Measurements from ENCODE around the gene PARD3.

The PARD3 gene

DNA sequence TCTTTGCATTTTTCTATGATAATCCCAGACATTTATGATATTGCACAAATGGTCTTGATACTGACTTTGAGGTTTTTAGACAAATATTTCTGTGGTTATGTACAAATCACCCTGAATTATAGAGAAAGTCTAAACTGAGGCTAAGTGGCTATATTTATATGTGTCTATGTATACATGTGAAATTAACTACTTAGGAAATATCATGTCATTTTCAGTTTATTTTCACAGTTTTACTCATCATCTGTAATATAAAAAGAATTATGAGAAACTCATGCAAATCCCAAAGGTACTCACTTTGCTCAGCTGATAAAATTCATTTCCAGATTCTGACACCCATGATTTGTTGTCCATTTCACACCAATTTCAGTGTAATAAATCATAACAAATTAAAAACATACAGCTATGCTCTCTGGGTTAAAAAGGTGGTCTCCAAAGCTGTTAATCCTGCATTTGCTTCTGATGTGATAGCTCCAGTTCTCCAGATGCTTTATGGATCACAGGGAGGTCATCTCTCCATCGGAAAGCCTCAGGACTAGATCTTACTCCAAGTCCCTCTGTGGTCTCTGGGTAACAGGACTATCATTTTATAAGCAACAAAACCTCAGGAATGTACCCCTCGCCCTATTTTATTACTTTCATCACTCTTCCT, 673.9 kb downstream of the PARD3 start:
- Histone ChIP-seq H3K4me1 (ENCODE audit: control insufficient read depth, low read length) (no peaks in the 10 kb centered on the region), H3K79me2 (ENCODE audit: control insufficient read depth, low read length) (no peaks in the 10 kb centered on the region), H4K20me1 (ENCODE audit: control insufficient read depth, insufficient read depth, low read depth, low read length) (no peaks in the 10 kb centered on the region), H3K27me3 (ENCODE audit: control insufficient read depth, low read length) (no peaks in the 10 kb centered on the region), H3K9me2 (replicated peaks; ENCODE audit: control insufficient read depth, low read length) (no peaks in the 10 kb centered on the region), H3K4me3 (ENCODE audit: low read length) (no peak overlapping the region), H3K4me2 (ENCODE audit: low read length) (no peak overlapping the region), H3K27ac (ENCODE audit: low read depth, low read length) (no peak overlapping the region), H3F3A (ENCODE audit: control insufficient read depth, insufficient read depth) (no peaks in the 10 kb centered on the region), H3K36me3 (ENCODE audit: control insufficient read depth, low read length) (no peaks in the 10 kb centered on the region), H3K9me3 (ENCODE audit: control insufficient read depth, insufficient read depth, low read length) (no peaks in the 10 kb centered on the region)
- no peak for TF ChIP-seq EZH2phosphoT487 (IDR thresholded peaks at IDR 0.05; ENCODE audit: borderline replicate concordance, low read length)
- TF ChIP-seq, protein P1, sequence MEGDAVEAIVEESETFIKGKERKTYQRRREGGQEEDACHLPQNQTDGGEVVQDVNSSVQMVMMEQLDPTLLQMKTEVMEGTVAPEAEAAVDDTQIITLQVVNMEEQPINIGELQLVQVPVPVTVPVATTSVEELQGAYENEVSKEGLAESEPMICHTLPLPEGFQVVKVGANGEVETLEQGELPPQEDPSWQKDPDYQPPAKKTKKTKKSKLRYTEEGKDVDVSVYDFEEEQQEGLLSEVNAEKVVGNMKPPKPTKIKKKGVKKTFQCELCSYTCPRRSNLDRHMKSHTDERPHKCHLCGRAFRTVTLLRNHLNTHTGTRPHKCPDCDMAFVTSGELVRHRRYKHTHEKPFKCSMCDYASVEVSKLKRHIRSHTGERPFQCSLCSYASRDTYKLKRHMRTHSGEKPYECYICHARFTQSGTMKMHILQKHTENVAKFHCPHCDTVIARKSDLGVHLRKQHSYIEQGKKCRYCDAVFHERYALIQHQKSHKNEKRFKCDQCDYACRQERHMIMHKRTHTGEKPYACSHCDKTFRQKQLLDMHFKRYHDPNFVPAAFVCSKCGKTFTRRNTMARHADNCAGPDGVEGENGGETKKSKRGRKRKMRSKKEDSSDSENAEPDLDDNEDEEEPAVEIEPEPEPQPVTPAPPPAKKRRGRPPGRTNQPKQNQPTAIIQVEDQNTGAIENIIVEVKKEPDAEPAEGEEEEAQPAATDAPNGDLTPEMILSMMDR (IDR thresholded peaks at IDR 0.05; ENCODE audit: low read depth, low read length, poor library complexity, severe bottlenecking) = no peak

DNA sequence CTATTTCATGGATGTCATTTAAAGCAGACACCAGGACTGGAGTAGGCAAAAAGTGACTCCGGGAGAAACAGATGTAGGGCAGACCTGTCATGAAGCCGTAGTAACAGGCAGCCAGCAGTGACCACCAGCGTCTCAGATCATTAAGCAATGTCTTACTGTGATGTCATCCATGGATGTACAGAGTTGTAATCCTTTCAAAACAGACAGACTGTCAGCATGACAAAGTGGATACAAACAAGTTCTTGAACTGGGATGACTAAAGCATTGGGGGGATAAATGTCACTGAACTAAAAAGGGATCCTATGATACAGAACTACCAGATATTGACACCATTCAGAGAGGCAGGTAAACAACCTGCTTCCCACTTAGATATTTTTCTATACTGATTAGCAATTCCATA, 675.5 kb downstream of the PARD3 start:
- Histone ChIP-seq H3K79me2 (ENCODE audit: control insufficient read depth, low read length) (no peaks in the 10 kb centered on the region), H3K27me3 (ENCODE audit: control insufficient read depth, low read length) (no peaks in the 10 kb centered on the region), H4K20me1 (ENCODE audit: control insufficient read depth, insufficient read depth, low read depth, low read length) (no peaks in the 10 kb centered on the region), H3K36me3 (ENCODE audit: control insufficient read depth, low read length) (no peaks in the 10 kb centered on the region), H3K4me2 (ENCODE audit: low read length) (no peak overlapping the region), H3K27ac (ENCODE audit: low read depth, low read length) (no peak overlapping the region), H3K9me2 (replicated peaks; ENCODE audit: control insufficient read depth, low read length) (no peaks in the 10 kb centered on the region), H3K4me1 (ENCODE audit: control insufficient read depth, low read length) (no peaks in the 10 kb centered on the region), H3F3A (ENCODE audit: control insufficient read depth, insufficient read depth) (no peaks in the 10 kb centered on the region), H3K9me3 (ENCODE audit: control insufficient read depth, insufficient read depth, low read length) (no peaks in the 10 kb centered on the region), H3K4me3 (ENCODE audit: low read length) (no peak overlapping the region)
- TF ChIP-seq, protein P1 (IDR thresholded peaks at IDR 0.05; ENCODE audit: low read depth, low read length, poor library complexity, severe bottlenecking) = no peak
- no peak for TF ChIP-seq EZH2phosphoT487 (IDR thresholded peaks at IDR 0.05; ENCODE audit: borderline replicate concordance, low read length)

DNA sequence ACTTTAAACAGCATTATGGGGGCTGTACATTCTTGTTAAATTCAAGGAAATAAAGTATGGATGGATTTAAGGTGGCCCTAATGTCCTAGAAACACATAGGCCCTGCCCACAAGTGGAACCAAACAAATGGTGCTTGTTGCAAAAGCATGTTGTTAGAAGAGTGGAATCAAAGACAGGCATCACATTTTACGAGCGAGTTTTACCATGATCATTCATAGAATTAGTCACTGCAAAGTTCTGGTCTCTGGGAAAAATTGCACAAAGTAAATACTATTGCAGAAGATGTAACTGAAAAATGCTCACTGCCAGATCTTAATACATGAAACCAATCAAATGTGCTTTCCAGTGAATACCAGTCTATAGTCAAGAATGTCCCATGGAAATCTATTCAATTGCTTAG, 677.1 kb downstream of the PARD3 start:
- TF ChIP-seq, protein P1 (IDR thresholded peaks at IDR 0.05; ENCODE audit: low read depth, low read length, poor library complexity, severe bottlenecking) = no peak
- TF ChIP-seq EZH2phosphoT487 (IDR thresholded peaks at IDR 0.05; ENCODE audit: borderline replicate concordance, low read length) = no peak
- no peaks in the 10 kb centered on the region for H3K27me3 ChIP-seq (ENCODE audit: control insufficient read depth, low read length)

More for the DNA sequence above, 677.1 kb downstream of the PARD3 start:
- Histone ChIP-seq H3K4me3 (ENCODE audit: low read length) (no peak overlapping the region), H3K79me2 (ENCODE audit: control insufficient read depth, low read length) (no peaks in the 10 kb centered on the region), H3F3A (ENCODE audit: control insufficient read depth, insufficient read depth) (no peaks in the 10 kb centered on the region), H4K20me1 (ENCODE audit: control insufficient read depth, insufficient read depth, low read depth, low read length) (no peaks in the 10 kb centered on the region), H3K36me3 (ENCODE audit: control insufficient read depth, low read length) (no peaks in the 10 kb centered on the region), H3K4me1 (ENCODE audit: control insufficient read depth, low read length) (no peaks in the 10 kb centered on the region), H3K4me2 (ENCODE audit: low read length) (no peak overlapping the region), H3K9me2 (replicated peaks; ENCODE audit: control insufficient read depth, low read length) (no peaks in the 10 kb centered on the region), H3K27ac (ENCODE audit: low read depth, low read length) (no peak overlapping the region), H3K9me3 (ENCODE audit: control insufficient read depth, insufficient read depth, low read length) (no peaks in the 10 kb centered on the region)
